Endothelial cell of umbilical vein (primary cell): ENCODE data around the gene PPIL6.

Source experiments
- EZH2 ChIP-seq: IDR thresholded peaks from 2 replicates; pipeline ENCODE4 v1.6.1; 2012; ENCODE audit warnings: borderline replicate concordance, low read depth, mild to moderate bottlenecking, moderate library complexity, low read length, inconsistent platforms; ENCODE audit not compliant: severe bottlenecking
- JUN ChIP-seq: IDR thresholded peaks from 2 replicates; pipeline ENCODE4 v1.6.1; 2011; ENCODE audit warnings: borderline replicate concordance, low read depth; ENCODE audit not compliant: insufficient read length, insufficient read depth
- POLR2A ChIP-seq: IDR thresholded peaks from 2 replicates; pipeline ENCODE4 v1.6.1; 2012; ENCODE audit warnings: low read depth, mild to moderate bottlenecking, control low read depth, low read length
- TF ChIP-seq, protein P1 (sequence below), 2 donors: IDR thresholded peaks; 1 replicate in 1 of 2; 2 replicates in 1 of 2; pipeline ENCODE4 v1.5.1; 2011; ENCODE audit warnings: low read length in 2 of 2, mild to moderate bottlenecking in 2 of 2, moderate library complexity in 2 of 2, control low read depth in 1 of 2, inconsistent platforms in 1 of 2, low read depth in 1 of 2; ENCODE audit not compliant: insufficient read depth in 1 of 2; ENCODE audit errors: extremely low read depth in 1 of 2

DNA sequence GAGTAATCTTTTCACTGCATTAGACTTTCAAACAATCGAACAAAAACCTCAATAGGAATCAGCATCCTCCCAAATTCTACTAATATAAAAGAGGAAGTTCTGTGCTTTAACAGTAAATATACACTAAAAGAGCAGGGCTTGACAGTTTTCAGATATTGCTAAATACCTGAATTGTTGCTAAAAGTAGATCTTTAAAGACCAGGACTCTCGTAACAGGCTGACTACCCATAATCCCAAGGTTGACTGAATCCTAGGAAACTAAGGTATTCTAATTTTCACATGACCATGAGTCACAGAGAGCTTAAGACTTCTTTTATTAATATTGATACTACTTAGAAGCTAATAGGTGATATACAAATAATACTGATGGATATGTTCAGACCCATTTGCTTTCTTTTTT lies 68.3 kb downstream of the PPIL6 start:
- TF ChIP-seq, protein P1, sequence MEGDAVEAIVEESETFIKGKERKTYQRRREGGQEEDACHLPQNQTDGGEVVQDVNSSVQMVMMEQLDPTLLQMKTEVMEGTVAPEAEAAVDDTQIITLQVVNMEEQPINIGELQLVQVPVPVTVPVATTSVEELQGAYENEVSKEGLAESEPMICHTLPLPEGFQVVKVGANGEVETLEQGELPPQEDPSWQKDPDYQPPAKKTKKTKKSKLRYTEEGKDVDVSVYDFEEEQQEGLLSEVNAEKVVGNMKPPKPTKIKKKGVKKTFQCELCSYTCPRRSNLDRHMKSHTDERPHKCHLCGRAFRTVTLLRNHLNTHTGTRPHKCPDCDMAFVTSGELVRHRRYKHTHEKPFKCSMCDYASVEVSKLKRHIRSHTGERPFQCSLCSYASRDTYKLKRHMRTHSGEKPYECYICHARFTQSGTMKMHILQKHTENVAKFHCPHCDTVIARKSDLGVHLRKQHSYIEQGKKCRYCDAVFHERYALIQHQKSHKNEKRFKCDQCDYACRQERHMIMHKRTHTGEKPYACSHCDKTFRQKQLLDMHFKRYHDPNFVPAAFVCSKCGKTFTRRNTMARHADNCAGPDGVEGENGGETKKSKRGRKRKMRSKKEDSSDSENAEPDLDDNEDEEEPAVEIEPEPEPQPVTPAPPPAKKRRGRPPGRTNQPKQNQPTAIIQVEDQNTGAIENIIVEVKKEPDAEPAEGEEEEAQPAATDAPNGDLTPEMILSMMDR (IDR thresholded peaks at IDR 0.05; ENCODE audit: extremely low read depth in 1 of 2, insufficient read depth in 1 of 2, low read depth in 1 of 2, low read length in 2 of 2), result no peak
- TF ChIP-seq JUN (no peak), POLR2A (no peak), EZH2 (no peak)
